ENCODE data around the gene PHYHD1.
A peak's percentile ranks its signal among the peaks of the same experiment; 100 is the strongest.
"Not testable (repeated sequence)": the region's sequence is repeated elsewhere in the genome, so short reads cannot be mapped to it uniquely, and the experiment has no call there.

PHYHD1 gene

DNA sequence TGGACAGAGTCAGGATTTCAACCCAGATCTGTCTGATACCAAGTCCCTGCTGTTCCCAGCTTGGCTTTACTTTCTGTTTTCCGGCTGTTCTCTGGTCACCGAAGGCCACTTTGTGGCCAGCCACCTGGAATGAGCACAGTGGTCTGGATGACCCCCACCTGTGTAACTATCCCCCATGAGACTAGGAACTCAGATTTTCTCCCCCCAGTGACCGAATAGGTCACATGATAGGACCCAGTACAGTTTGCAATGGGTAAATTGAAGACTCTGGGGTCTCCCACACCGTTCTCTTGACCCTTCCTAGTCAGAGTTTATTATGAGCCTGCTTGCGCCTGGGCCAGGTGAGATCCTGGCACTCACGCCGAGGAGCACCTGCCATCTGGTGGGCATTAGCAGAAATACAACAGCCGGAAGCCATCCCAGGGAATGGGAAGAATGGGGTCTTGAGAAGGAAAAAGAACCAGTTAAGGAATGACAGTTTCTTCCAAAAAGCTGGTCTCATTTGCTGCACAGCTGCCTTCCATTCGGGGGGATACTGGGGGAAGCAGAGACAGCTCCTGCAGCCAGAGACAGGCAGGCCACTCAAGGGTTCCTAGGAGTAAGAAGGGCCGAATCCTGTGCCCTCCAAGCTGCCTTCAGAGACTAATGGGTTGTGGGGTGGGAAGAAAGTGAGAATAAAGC is 7.1 kb downstream of the PHYHD1 start:
- DNase-seq: peak; percentile 69

GRCh38 chr9:128928624-128929023 is 7.8 kb downstream of the PHYHD1 start:
- DNase-seq: no peak

DNA sequence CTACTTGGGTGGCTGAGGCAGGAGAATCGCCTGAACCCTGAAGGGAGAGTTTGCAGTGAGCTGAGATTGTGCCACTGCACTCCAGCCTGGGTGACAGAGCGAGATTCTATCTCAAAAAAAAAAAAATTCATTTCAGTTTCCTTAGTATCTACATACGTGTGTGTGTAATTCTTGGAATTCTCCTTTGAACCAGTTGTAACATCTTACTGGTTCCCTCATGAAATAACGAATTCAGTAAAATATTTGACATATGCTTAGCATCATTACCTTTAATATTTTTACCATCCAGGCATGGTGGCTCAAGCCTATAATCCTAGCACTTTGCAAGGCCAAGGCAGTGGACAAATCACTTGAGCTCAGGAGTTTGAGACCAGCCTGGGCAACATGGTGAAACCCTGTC is 8.8 kb downstream of the PHYHD1 start:
- DNase-seq: no peak

DNA sequence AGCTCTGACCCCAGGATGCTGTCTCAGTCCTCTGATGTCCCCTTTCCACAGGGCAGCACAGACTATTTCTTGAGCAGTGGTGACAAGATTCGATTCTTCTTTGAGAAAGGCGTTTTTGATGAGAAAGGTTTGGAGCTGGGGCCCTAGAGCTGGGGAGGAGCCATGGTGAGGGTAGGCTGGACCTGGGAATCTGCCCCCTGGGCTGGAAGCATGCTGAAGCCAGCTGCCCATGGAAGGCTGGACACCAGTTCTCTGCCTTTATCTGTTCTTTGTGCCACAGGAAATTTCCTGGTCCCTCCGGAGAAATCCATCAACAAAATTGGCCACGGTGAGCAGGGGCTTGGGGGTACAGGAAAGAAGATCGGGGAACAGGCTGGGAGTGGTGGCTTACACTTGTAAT is 12.9 kb downstream of the PHYHD1 start:
- DNase-seq: no peak

GRCh38 chr9:128936171-128936865 is 15.5 kb downstream of the PHYHD1 start:
- DNase-seq: no peak

DNA sequence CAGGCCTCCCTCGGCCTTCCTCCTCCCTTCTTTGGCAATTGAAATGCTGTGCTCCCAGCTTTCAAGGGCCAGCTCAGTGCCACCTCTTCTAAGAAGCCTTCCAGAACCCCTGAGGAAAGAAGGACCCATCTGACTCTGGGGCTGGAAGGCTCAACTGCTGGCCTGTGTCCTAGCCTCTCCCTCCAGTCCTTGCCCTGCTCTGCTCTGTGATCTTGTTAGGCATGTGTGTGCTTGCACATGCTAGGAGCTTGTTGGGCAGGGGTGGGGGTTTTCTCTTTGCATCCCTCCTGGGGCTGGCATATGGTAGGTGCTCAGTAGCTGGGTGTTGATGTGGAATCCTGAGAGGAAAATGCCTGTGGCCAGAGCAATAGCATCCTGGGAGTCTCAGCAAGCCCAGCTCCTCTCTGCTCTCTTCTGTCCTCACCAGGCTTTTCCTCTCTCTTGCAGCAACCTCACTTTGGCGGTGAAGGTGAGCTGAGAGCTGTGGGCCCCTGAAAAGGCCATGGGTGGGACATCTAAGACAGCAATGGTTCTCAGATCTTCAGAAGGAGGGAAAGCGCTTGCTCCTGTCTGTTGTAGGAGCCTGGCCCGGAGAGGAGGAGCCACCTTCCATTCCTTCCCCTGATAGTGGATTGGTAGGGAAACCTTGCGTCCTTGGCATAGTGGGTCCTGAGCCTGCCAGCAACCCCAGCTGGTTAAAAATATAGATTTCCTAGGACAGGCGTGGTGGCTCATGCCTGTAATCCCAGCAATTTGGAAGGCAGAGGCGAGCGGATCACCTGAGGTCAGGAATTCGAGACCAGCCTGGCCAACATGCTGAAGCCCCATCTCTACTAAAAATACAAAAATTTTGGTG is 16.8 kb downstream of the PHYHD1 start:
- DNase-seq: no peak

DNA sequence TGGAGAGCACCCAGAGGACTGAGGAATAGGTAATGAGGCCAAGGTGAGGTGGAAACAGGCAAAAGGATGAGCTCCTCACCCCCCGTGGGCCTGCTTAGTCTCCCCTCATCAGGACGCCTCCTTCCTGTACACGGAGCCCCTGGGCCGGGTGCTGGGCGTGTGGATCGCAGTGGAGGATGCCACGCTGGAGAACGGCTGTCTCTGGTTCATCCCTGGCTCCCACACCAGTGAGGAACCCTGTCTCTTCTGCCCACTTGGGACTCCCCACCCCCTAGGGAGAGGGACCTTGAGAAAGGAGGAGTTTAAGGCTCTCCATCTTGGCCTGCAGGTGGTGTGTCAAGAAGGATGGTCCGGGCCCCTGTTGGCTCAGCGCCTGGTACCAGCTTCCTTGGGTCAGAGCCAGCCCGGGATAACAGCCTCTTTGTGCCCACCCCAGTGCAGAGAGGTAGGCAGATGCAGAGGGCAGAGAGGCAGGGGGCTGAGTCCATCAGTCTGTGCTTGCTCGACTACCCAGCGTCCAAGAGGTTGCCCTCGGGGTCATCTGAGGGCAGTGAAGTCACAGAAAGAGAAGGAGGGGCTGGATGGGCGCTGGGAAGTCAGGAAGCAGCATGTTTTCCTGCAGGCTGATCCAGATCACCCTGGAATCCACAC is 19.6 kb downstream of the PHYHD1 start:
- DNase-seq: no peak

- no peak for DNase-seq
Observed at GRCh38 chr9:128940946-128941755, 20.4 kb downstream of the PHYHD1 start.

DNA sequence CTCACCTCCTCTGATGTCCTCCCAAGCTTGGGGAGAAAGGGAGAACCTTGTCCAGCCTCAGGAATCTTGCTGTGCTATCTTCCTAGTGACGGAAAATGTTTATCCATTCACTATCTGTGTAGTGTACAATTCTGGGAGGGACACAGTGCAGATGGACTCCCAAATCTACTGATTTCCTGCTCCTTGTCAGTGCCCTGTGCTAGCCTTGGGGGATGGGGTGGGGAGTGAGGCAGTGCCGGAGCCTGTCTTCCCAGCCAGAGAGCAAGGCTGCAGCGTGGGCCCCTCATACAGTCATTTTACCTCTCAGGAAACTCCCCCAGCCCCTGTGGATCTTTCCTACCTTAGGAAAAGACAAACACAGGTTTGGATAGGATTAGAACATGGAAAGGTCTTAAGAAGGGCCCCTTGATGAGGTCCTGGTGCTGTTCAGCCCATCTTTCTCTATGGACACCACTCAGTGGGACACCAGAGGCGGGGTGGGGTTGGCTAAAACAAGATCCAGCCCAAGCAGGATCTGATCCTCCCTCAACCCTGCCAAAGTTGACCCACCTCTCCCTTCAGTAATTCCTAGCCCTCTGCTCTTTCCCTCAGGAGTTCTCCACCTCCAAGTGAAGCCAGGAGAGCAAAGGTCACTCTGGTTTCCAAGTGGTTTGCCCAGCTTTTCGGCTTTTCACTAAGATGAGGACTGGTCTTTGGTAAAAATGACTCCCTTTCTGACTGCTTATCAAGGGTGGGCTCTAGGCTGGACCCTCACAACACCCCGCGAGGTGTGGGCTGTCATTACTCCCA is 23.2 kb downstream of the PHYHD1 start:
- DNase-seq: no peak

DNA sequence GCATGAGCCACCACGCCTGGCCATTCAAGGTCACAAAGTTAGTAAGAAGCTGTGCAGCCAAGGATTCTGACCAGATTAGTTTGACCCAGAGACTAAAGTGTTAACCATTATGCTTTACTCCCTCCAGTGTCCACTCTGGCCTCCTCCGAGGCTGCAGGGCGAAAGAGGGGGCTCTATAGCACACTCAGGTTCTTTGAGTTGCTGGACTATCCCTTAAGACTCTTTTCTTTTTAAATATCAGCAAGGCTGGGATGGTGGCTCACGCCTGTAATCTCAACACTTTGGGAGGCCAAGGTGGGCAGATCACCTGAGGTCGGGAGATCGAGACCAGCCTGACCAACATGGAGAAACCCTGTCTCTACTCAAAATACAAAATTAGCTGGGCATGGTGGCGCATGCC is 24.2 kb downstream of the PHYHD1 start:
- DNase-seq: not testable (repeated sequence)

GRCh38 chr9:128945798-128946501 is 25.2 kb downstream of the PHYHD1 start:
- no peak for DNase-seq

DNA sequence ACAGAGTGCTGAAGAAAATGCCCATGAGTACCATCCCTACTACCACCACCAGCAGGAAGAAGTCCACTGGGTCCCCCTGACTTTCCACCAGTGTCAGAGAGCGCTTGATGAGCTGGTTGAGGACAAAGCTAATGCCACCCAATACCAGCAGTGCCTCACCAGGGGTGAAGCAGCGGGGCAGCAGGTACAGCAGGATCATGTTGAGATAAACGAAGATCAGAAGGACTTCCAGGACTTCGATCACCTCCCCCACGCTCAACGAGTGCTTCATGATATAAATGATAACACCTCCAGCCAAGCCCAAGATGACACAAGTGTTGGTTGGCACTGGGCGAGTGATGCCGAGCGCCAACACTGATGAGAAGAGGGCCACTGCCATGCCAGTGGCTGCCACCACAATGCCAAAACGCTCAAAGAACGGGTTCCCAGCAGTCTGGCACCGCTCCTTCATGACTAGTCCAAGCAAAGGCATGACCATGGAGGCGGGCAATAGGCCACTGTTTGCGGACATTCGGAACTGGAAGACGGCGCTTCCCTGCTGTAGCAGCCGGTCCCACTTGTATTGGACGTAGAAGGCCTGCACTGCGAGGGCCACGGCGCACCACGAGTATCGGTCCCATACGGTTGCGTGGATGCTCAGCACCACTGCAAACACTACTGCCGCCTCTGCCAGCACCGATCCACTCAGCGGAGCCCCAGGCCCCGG is 25.9 kb downstream of the PHYHD1 start:
- peak; percentile 43 for DNase-seq

- DNase-seq: no peak
Observed at GRCh38 chr9:128947277-128947526, 26.4 kb downstream of the PHYHD1 start.

DNA sequence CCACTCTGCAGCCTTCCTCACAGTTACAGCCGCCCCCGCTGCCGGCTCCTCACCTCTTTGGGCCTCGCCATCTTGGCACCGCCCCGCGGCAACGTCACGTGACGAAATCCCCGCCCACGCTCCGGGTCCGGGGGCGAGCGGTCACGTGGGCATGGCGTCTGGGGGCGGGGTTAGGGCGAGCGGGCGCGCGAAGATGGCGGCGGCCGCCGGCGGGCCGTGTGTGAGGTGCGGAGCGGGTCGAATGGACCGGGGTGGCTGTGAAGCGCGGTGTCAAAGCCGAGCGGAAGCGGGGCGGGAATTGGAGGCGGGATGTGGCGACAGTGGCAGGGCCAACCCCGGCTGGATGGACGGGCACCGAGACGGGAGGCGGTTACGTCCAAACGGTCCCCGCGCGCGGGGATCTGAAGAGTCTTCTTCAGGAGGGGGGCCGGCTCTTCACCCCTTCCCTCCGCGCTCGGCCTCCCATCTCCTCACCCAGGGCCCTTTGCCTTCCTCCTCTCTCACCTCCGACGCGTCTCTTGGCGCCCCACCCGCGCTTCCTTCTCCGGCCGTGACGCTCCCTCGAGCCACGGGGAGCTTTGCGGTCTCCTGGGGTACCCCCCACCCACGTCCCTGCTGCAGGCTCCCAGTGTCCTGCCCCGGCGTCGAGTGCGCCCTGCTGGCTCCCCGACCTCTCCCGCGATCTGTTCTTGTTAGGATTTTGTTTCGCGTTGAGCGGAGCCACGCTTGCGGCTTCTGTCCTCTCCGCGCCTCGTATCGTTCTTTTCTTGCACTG is 26.9 kb downstream of the PHYHD1 start, which contains the start of the genes DOLK and NUP188:
TSS of gene DOLK (minus strand) at position 77 of the 775 bp plus-strand sequence. CDS start 300 bp downstream, outside the sequence.
TSS of gene NUP188 (plus strand) at position 173 of the 775 bp plus-strand sequence. CDS start at position 194, 21 bp downstream.
- peak; percentile 99 for DNase-seq

GRCh38 chr9:128961403-128961802 is 40.6 kb downstream of the PHYHD1 start:
- DNase-seq: not testable (repeated sequence)

DNA sequence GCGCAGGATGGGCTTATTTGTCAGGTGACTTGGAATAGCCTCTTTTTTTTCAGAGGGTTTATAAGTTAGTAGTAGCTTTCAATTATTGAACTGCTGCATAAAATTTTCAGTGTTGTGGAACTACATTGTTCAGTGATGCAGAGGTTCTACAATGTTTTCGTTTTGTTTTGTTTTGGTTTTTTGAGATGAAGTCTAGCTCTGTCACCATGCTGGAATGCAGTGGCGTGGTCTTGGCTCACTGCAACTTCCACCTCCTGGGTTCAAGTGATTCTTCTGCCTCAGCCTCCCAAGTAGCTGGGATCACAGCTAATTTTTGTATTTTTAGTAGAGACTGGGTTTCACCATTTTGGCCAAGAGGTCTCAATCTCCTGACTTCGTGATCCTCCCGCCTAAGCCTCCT is 48.7 kb downstream of the PHYHD1 start:
- no peak for DNase-seq

DNA sequence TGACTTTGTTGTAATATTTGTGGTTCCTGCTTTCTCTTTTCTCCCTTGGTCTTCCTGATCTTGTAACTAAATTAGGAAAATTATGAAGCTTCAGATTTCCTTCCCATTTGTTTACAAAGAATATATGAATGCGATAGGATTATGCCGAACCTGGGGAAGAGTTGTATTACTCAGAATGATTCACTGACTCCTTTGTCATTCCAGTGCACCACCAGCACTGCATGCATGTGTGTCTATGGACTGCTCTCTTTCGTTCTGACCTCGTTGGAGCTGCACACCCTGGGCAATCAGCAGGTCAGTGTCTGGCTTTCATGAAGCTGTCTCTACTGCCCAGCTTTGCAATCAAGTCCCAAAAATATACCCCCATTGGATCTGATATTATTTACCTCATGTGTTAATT is 52.2 kb downstream of the PHYHD1 start:
- DNase-seq: no peak

- no peak for DNase-seq
Observed at GRCh38 chr9:128979111-128979510, 58.3 kb downstream of the PHYHD1 start.

GRCh38 chr9:128983536-128983935 is 62.8 kb downstream of the PHYHD1 start:
- DNase-seq: no peak

Data from CD4-positive, alpha-beta T cell treated with Interleukin-17A for 4 hours (primary cell).